GM23338 (cell line): ENCODE measurements around the gene CNTN1. TPM values are rescaled to one million over a fixed set of nuclear protein-coding genes. Genes with fewer than 3 reads are reported as not detected.

ENCODE experiments used
- ATAC-seq: fragments of 200-7000 bp; cut with Tn5 transposase; 3 replicates; pipeline ENCODE4 v1.9.1; 2020
- DNase-seq: peaks from one replicate; pipeline ENCODE4 v3.0.0-alpha.2; 2015; ENCODE audit warnings: low spot score
- H2AFZ ChIP-seq: fragments of 200-600 bp; sonication (generic); 2 replicates; pipeline ENCODE4 v1.8.0; 2016; ENCODE audit warnings: antibody characterized with exemption, mild to moderate bottlenecking, moderate library complexity
- H3F3A ChIP-seq: fragments of 200-600 bp; sonication (generic); replicated peaks from 2 replicates; pipeline ENCODE4 v1.8.0; 2017; ENCODE audit warnings: antibody characterized with exemption, mixed run types, low read depth
- H3K27ac ChIP-seq: fragments of 200-600 bp; sonication (generic); 2 replicates; pipeline ENCODE4 v1.6.1; 2016; ENCODE audit warnings: low read depth
- H3K27me3 ChIP-seq: fragments of 200-600 bp; sonication (generic); 2 replicates; pipeline ENCODE4 v1.8.0; 2016; ENCODE audit warnings: mild to moderate bottlenecking, mixed run types, moderate library complexity; ENCODE audit not compliant: insufficient read depth
- H3K36me3 ChIP-seq: fragments of 200-600 bp; sonication (generic); 2 replicates; pipeline ENCODE4 v1.8.0; 2016; ENCODE audit warnings: mild to moderate bottlenecking; ENCODE audit not compliant: insufficient read depth
- H3K4me1 ChIP-seq: fragments of 200-600 bp; sonication (generic); 2 replicates; pipeline ENCODE4 v1.8.0; 2016; ENCODE audit warnings: mild to moderate bottlenecking, moderate library complexity; ENCODE audit not compliant: insufficient read depth
- H3K4me2 ChIP-seq: fragments of 200-600 bp; sonication (generic); 2 replicates; pipeline ENCODE4 v1.7.1; 2017; ENCODE audit warnings: mixed run types
- H3K4me3 ChIP-seq: fragments of 200-600 bp; sonication (generic); 2 replicates; pipeline ENCODE4 v1.6.1; 2016; ENCODE audit warnings: mixed run types
- H3K79me2 ChIP-seq: fragments of 200-600 bp; sonication (generic); replicated peaks from 2 replicates; pipeline ENCODE4 v1.8.0; 2017; ENCODE audit warnings: mild to moderate bottlenecking; ENCODE audit not compliant: insufficient read depth
- H3K9me2 ChIP-seq: fragments of 200-600 bp; sonication (generic); 2 replicates; pipeline ENCODE4 v1.8.0; 2017; ENCODE audit not compliant: insufficient read depth
- H4K20me1 ChIP-seq: fragments of 200-600 bp; sonication (generic); replicated peaks from 2 replicates; pipeline ENCODE4 v1.8.0; 2017; ENCODE audit warnings: mild to moderate bottlenecking; ENCODE audit not compliant: insufficient read depth
- H3K27ac Mint-ChIP-seq: 2 replicates; pipeline ENCODE4 v1.8.0; 2020; ENCODE audit warnings: inconsistent platforms, mild to moderate bottlenecking, moderate library complexity, mixed read lengths
- H3K27me3 Mint-ChIP-seq: 3 replicates; pipeline ENCODE4 v1.8.0; 2022; ENCODE audit warnings: low read depth, mild to moderate bottlenecking, moderate library complexity, mixed read lengths, inconsistent platforms; ENCODE audit not compliant: insufficient read depth, poor library complexity
- H3K36me3 Mint-ChIP-seq: 3 replicates; pipeline ENCODE4 v1.8.0; 2021; ENCODE audit warnings: low read depth, mild to moderate bottlenecking, inconsistent platforms, moderate library complexity, mixed read lengths
- H3K4me1 Mint-ChIP-seq: 3 replicates; pipeline ENCODE4 v1.8.0; 2020; ENCODE audit warnings: mild to moderate bottlenecking, inconsistent platforms, mixed read lengths
- H3K4me3 Mint-ChIP-seq: 3 replicates; pipeline ENCODE4 v1.8.0; 2021; ENCODE audit warnings: moderate library complexity, mild to moderate bottlenecking, inconsistent platforms, mixed read lengths
- H3K9me3 Mint-ChIP-seq: 3 replicates; pipeline ENCODE4 v1.8.0; 2020; ENCODE audit warnings: moderate library complexity, mild to moderate bottlenecking, inconsistent platforms, mixed read lengths
- EZH2 ChIP-seq: fragments of 200-600 bp; sonication (generic); IDR thresholded peaks from one replicate; pipeline ENCODE4 v1.8.0; 2017; ENCODE audit warnings: antibody characterized with exemption, mild to moderate bottlenecking, low read depth; ENCODE audit not compliant: unreplicated experiment
- JUNB ChIP-seq: IDR thresholded peaks from one replicate; pipeline ENCODE4 v1.6.1; 2016; ENCODE audit warnings: antibody characterized with exemption; ENCODE audit not compliant: unreplicated experiment
- NANOG ChIP-seq: IDR thresholded peaks from 2 replicates; pipeline ENCODE4 v1.6.1; 2016; ENCODE audit warnings: antibody characterized with exemption, borderline replicate concordance
- POLR2AphosphoS5 ChIP-seq: IDR thresholded peaks from 2 replicates; pipeline ENCODE4 v1.6.1; 2016; ENCODE audit warnings: antibody characterized with exemption, low read depth
- ZNF331 ChIP-seq: fragments of 250-450 bp; sonication (Bioruptor Pico); IDR thresholded peaks from 2 replicates; pipeline ENCODE4 v1.5.0; 2020; ENCODE audit warnings: low read depth, mild to moderate bottlenecking, moderate library complexity
- polyA plus RNA-seq: library from polyadenylated mRNA; unstranded; fragments of >200 nt; fragmentation: Nextera tagmentation; extraction: Ambion mirVana; gene quantifications from 2 replicates; pipeline ENCODE4 v1.2.1, GENCODE V29; 2016
- total RNA-seq: library from RNA; depleted of rRNA; stranded (reverse); fragments of >200 nt; shearing (Covaris generic); gene quantifications from 2 replicates; pipeline ENCODE4 v1.2.3, GENCODE V29; 2014
- TF ChIP-seq, protein P1 (sequence below): fragments of 250-450 bp; sonication (Bioruptor Pico); IDR thresholded peaks from 2 replicates; pipeline ENCODE4 v1.5.0; 2020; ENCODE audit warnings: mild to moderate bottlenecking, moderate library complexity
- TF ChIP-seq, protein P2 (sequence below): IDR thresholded peaks from 2 replicates; pipeline ENCODE4 v1.6.1; 2016; ENCODE audit warnings: antibody characterized with exemption
- TF ChIP-seq, protein P3 (sequence below): IDR thresholded peaks from one replicate; pipeline ENCODE4 v1.6.1; 2018; ENCODE audit warnings: antibody characterized with exemption; ENCODE audit not compliant: unreplicated experiment

The CNTN1 gene
- total and polyA plus RNA-seq, 2 experiments from 2014 or later, result 5.0 to 27.0 TPM

DNA sequence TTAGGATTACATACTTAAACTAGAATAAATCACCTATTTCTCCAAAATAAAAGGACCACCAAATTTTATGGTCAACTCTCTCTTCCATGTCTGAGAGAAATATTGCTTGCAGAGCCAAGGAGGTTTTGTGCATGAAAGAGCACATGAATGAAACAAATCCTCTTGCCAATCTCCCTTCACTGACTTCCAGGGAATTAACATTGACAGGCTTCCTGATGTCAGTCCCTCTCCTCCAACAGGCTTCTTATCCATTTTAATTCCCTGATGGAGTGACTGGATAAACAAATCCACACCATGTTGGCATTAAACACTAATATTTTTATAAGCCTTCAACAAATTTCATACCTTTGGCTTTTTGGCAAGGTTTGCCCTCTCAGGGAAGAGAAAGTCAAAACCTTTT, 45.3 kb upstream of the CNTN1 start:
- ATAC-seq, result no peak
- Histone ChIP-seq H4K20me1 (no peaks in the 10 kb centered on the region), H3K4me3 (no peak overlapping the region), H3F3A (no peaks in the 10 kb centered on the region), H3K79me2 (no peaks in the 10 kb centered on the region), H3K9me2 (no peaks in the 10 kb centered on the region), H3K4me1 (peaks cover 23% of the 10 kb centered on the region), H3K27me3 (no peaks in the 10 kb centered on the region), H3K36me3 (peaks cover 8% of the 10 kb centered on the region; the same call in 1 of the 2 replicates), H3K27ac (no peak overlapping the region), H2AFZ (0 out of 2 replicates have a peak overlapping the region, but pooled peaks have one; percentile 4), H3K4me2 (no peak overlapping the region)
- Mint-ChIP-seq H3K27me3 (no peaks in the 10 kb centered on the region), H3K9me3 (peaks cover 20% of the 10 kb centered on the region), H3K4me3 (no peak overlapping the region), H3K27ac (no peak overlapping the region), H3K4me1 (peaks cover 32% of the 10 kb centered on the region), H3K36me3 (peaks cover 10% of the 10 kb centered on the region)
- no peak for DNase-seq
- TF ChIP-seq, protein P1, sequence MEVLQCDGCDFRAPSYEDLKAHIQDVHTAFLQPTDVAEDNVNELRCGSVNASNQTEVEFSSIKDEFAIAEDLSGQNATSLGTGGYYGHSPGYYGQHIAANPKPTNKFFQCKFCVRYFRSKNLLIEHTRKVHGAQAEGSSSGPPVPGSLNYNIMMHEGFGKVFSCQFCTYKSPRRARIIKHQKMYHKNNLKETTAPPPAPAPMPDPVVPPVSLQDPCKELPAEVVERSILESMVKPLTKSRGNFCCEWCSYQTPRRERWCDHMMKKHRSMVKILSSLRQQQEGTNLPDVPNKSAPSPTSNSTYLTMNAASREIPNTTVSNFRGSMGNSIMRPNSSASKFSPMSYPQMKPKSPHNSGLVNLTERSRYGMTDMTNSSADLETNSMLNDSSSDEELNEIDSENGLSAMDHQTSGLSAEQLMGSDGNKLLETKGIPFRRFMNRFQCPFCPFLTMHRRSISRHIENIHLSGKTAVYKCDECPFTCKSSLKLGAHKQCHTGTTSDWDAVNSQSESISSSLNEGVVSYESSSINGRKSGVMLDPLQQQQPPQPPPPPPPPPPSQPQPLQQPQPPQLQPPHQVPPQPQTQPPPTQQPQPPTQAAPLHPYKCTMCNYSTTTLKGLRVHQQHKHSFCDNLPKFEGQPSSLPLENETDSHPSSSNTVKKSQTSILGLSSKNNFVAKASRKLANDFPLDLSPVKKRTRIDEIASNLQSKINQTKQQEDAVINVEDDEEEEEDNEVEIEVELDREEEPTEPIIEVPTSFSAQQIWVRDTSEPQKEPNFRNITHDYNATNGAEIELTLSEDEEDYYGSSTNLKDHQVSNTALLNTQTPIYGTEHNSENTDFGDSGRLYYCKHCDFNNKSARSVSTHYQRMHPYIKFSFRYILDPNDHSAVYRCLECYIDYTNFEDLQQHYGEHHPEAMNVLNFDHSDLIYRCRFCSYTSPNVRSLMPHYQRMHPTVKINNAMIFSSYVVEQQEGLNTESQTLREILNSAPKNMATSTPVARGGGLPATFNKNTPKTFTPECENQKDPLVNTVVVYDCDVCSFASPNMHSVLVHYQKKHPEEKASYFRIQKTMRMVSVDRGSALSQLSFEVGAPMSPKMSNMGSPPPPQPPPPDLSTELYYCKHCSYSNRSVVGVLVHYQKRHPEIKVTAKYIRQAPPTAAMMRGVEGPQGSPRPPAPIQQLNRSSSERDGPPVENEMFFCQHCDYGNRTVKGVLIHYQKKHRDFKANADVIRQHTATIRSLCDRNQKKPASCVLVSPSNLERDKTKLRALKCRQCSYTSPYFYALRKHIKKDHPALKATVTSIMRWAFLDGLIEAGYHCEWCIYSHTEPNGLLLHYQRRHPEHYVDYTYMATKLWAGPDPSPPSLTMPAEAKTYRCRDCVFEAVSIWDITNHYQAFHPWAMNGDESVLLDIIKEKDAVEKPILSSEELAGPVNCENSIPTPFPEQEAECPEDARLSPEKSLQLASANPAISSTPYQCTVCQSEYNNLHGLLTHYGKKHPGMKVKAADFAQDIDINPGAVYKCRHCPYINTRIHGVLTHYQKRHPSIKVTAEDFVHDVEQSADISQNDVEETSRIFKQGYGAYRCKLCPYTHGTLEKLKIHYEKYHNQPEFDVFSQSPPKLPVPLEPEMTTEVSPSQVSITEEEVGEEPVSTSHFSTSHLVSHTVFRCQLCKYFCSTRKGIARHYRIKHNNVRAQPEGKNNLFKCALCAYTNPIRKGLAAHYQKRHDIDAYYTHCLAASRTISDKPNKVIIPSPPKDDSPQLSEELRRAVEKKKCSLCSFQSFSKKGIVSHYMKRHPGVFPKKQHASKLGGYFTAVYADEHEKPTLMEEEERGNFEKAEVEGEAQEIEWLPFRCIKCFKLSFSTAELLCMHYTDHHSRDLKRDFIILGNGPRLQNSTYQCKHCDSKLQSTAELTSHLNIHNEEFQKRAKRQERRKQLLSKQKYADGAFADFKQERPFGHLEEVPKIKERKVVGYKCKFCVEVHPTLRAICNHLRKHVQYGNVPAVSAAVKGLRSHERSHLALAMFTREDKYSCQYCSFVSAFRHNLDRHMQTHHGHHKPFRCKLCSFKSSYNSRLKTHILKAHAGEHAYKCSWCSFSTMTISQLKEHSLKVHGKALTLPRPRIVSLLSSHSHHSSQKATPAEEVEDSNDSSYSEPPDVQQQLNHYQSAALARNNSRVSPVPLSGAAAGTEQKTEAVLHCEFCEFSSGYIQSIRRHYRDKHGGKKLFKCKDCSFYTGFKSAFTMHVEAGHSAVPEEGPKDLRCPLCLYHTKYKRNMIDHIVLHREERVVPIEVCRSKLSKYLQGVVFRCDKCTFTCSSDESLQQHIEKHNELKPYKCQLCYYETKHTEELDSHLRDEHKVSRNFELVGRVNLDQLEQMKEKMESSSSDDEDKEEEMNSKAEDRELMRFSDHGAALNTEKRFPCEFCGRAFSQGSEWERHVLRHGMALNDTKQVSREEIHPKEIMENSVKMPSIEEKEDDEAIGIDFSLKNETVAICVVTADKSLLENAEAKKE (CRISPR knock-in tag), result no peak
- TF ChIP-seq, protein P2, sequence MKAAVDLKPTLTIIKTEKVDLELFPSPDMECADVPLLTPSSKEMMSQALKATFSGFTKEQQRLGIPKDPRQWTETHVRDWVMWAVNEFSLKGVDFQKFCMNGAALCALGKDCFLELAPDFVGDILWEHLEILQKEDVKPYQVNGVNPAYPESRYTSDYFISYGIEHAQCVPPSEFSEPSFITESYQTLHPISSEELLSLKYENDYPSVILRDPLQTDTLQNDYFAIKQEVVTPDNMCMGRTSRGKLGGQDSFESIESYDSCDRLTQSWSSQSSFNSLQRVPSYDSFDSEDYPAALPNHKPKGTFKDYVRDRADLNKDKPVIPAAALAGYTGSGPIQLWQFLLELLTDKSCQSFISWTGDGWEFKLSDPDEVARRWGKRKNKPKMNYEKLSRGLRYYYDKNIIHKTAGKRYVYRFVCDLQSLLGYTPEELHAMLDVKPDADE, result no peak
- TF ChIP-seq, protein P3, sequence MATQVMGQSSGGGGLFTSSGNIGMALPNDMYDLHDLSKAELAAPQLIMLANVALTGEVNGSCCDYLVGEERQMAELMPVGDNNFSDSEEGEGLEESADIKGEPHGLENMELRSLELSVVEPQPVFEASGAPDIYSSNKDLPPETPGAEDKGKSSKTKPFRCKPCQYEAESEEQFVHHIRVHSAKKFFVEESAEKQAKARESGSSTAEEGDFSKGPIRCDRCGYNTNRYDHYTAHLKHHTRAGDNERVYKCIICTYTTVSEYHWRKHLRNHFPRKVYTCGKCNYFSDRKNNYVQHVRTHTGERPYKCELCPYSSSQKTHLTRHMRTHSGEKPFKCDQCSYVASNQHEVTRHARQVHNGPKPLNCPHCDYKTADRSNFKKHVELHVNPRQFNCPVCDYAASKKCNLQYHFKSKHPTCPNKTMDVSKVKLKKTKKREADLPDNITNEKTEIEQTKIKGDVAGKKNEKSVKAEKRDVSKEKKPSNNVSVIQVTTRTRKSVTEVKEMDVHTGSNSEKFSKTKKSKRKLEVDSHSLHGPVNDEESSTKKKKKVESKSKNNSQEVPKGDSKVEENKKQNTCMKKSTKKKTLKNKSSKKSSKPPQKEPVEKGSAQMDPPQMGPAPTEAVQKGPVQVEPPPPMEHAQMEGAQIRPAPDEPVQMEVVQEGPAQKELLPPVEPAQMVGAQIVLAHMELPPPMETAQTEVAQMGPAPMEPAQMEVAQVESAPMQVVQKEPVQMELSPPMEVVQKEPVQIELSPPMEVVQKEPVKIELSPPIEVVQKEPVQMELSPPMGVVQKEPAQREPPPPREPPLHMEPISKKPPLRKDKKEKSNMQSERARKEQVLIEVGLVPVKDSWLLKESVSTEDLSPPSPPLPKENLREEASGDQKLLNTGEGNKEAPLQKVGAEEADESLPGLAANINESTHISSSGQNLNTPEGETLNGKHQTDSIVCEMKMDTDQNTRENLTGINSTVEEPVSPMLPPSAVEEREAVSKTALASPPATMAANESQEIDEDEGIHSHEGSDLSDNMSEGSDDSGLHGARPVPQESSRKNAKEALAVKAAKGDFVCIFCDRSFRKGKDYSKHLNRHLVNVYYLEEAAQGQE, result no peak
- TF ChIP-seq NANOG (no peak), JUNB (no peak), POLR2AphosphoS5 (no peak), ZNF331 (no peak), EZH2 (no peak)
